ENCODE data around the gene CHTOP. TPM values are rescaled to one million over a fixed set of nuclear protein-coding genes. Genes with fewer than 3 reads are reported as not detected.
"Not testable (repeated sequence)": the region's sequence is repeated elsewhere in the genome, so short reads cannot be mapped to it uniquely, and the experiment has no call there.

The CHTOP gene
- total RNA-seq, 1 experiment from 2014 or later = 83.9 TPM

DNA sequence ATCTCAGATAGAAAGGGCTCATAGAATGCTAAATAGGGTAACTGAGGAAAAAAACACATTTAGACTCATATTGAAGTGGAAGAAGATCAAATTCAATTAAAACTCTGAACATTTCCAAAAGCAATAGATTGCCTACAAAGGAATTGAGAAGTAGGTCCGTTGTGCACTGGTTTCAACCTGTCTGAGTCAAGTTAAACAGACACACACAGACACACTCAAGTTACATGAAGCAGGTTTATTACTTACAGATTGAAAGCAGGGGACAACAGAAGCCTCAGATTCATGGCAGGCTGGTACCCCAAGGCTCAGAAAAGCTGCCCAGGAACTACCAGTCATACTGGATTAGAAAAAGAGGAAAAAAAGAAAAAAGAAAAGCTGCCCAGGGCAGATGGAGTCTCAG is 47.5 kb upstream of the CHTOP start:
- intact Hi-C loops (cut with micrococcal nuclease; ENCODE audit: unreplicated experiment) = no loop called here
- Histone ChIP-seq H4K20me1 (ENCODE audit: insufficient read depth) (no peaks in the 10 kb centered on the region), H3K27ac (no peak overlapping the region), H3K4me3 (no peak overlapping the region), H3K4me2 (no peak overlapping the region), H3K9me3 (ENCODE audit: insufficient read depth, low read depth) (no peaks in the 10 kb centered on the region), H3K27me3 (ENCODE audit: insufficient read depth, low read depth) (no peaks in the 10 kb centered on the region), H3K36me3 (ENCODE audit: low read depth) (no peaks in the 10 kb centered on the region), H3F3A (ENCODE audit: insufficient read depth, low read depth) (no peaks in the 10 kb centered on the region; the same call in 1 of the 2 replicates), H3K4me1 (replicated peaks; ENCODE audit: insufficient read depth) (peaks cover 17% of the 10 kb centered on the region), H2AFZ (no peak overlapping the region), H3K9me2 (ENCODE audit: insufficient read depth) (no peaks in the 10 kb centered on the region), H3K79me2 (ENCODE audit: low read depth) (no peaks in the 10 kb centered on the region)
- no peak for TF ChIP-seq CTCF (conservative IDR thresholded peaks at IDR 0.05)
- no peak for TF ChIP-seq EZH2 (IDR thresholded peaks at IDR 0.05; ENCODE audit: low read depth)
- DNase-seq = no peak
- POLR2A ChIA-PET (ENCODE audit: unreplicated experiment) = interaction anchor here (0.7 kb wide), 2 partner anchors 41 to 155 kb away, joined by 14 to 34 read pairs; partner anchors contain the start of gene S100A4
- no TSS peak for BruUV-seq (replicated peaks)
- CTCF ChIA-PET = no interaction called here

DNA sequence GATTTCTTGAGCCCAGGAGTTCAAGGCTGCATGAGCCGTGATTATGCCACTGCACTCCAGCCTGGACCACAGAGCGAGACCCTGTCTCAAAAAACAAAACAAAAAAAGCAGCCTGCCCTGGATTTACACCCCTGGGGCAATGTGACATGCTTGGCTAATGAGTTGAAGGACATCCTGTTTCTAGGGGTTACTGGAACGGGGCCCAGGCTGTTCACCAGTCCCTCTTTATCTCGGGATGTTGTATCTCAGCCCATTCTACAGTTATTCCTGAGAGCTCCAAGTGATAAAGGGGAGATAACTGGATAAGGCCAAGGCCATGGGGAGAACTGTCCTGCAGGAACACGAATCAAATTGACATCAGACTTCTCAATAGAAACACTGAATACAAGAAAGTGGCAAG is 46.6 kb upstream of the CHTOP start:
- POLR2A ChIA-PET (ENCODE audit: unreplicated experiment) = interaction anchor here (0.7 kb wide), 1 partner anchor 146 kb away, joined by 3 read pairs; no protein-coding TSS in a partner anchor
- intact Hi-C loops (cut with micrococcal nuclease; ENCODE audit: unreplicated experiment) = no loop called here

GRCh38 chr1:153588033-153588432 is 45.8 kb upstream of the CHTOP start:
- H3K79me2 ChIP-seq (ENCODE audit: low read depth); H3K36me3 ChIP-seq (ENCODE audit: low read depth); H3K4me3 ChIP-seq; H2AFZ ChIP-seq; H3K27ac ChIP-seq; H4K20me1 ChIP-seq (ENCODE audit: insufficient read depth); H3K9me3 ChIP-seq (ENCODE audit: insufficient read depth, low read depth); BruUV-seq (replicated peaks); DNase-seq; H3K4me2 ChIP-seq; intact Hi-C loops (cut with micrococcal nuclease; ENCODE audit: unreplicated experiment); H3F3A ChIP-seq (ENCODE audit: insufficient read depth, low read depth); H3K9me2 ChIP-seq (ENCODE audit: insufficient read depth); CTCF ChIA-PET; H3K27me3 ChIP-seq (ENCODE audit: insufficient read depth, low read depth): not testable (repeated sequence)
- peaks cover 17% of the 10 kb centered on the region for H3K4me1 ChIP-seq (replicated peaks; ENCODE audit: insufficient read depth)
- POLR2A ChIA-PET (ENCODE audit: unreplicated experiment) = interaction anchor here (0.6 to 0.7 kb wide), 3 partner anchors 36 to 146 kb away, joined by 3 to 12 read pairs (median 3); no protein-coding TSS in a partner anchor

More for the DNA sequence above, 46.6 kb upstream of the CHTOP start:
- Histone ChIP-seq H3K9me2 (ENCODE audit: insufficient read depth) (no peaks in the 10 kb centered on the region), H3K36me3 (ENCODE audit: low read depth) (no peaks in the 10 kb centered on the region), H3K4me2 (no peak overlapping the region), H3F3A (ENCODE audit: insufficient read depth, low read depth) (no peaks in the 10 kb centered on the region; the same call in 1 of the 2 replicates), H3K27me3 (ENCODE audit: insufficient read depth, low read depth) (no peaks in the 10 kb centered on the region), H4K20me1 (ENCODE audit: insufficient read depth) (no peaks in the 10 kb centered on the region), H3K9me3 (ENCODE audit: insufficient read depth, low read depth) (no peaks in the 10 kb centered on the region), H3K27ac (no peak overlapping the region), H3K4me1 (replicated peaks; ENCODE audit: insufficient read depth) (peaks cover 17% of the 10 kb centered on the region), H2AFZ (no peak overlapping the region), H3K79me2 (ENCODE audit: low read depth) (no peaks in the 10 kb centered on the region), H3K4me3 (no peak overlapping the region)
- BruUV-seq (replicated peaks) = no TSS peak
- no peak for DNase-seq
- CTCF ChIA-PET = no interaction called here
- TF ChIP-seq CTCF (conservative IDR thresholded peaks at IDR 0.05) (no peak), EZH2 (IDR thresholded peaks at IDR 0.05; ENCODE audit: low read depth) (no peak)

GRCh38 chr1:153588482-153588881 is 45.4 kb upstream of the CHTOP start:
- Histone ChIP-seq H3K4me1 (replicated peaks; ENCODE audit: insufficient read depth) (peaks cover 17% of the 10 kb centered on the region), H3K79me2 (ENCODE audit: low read depth) (no peaks in the 10 kb centered on the region), H3F3A (ENCODE audit: insufficient read depth, low read depth) (peaks cover 8% of the 10 kb centered on the region; the same call in 1 of the 2 replicates), H3K9me2 (ENCODE audit: insufficient read depth) (no peaks in the 10 kb centered on the region), H3K4me3 (no peak overlapping the region), H3K36me3 (ENCODE audit: low read depth) (no peaks in the 10 kb centered on the region), H4K20me1 (ENCODE audit: insufficient read depth) (no peaks in the 10 kb centered on the region), H3K9me3 (ENCODE audit: insufficient read depth, low read depth) (no peaks in the 10 kb centered on the region), H3K4me2 (no peak overlapping the region), H3K27ac (no peak overlapping the region), H2AFZ (no peak overlapping the region), H3K27me3 (ENCODE audit: insufficient read depth, low read depth) (no peaks in the 10 kb centered on the region)
- DNase-seq = no peak
- ChIA-PET CTCF (no interaction called here), POLR2A (ENCODE audit: unreplicated experiment) (interaction anchor here (0.6 to 0.7 kb wide), 2 partner anchors 35 to 56 kb away, joined by 3 to 12 read pairs; no protein-coding TSS in a partner anchor)
- no peak for TF ChIP-seq CTCF (conservative IDR thresholded peaks at IDR 0.05)
- no peak for TF ChIP-seq EZH2 (IDR thresholded peaks at IDR 0.05; ENCODE audit: low read depth)
- no TSS peak for BruUV-seq (replicated peaks)
- intact Hi-C loops (cut with micrococcal nuclease; ENCODE audit: unreplicated experiment) = no loop called here

All from PC-9 (cell line).